ENCODE data around the gene CEP290.

Gene CEP290

GRCh38 chr12:88017964-88018363 lies 123.9 kb downstream of the CEP290 start:
- no peak for TF ChIP-seq CTCF (IDR thresholded peaks at IDR 0.05; ENCODE audit: low read depth, low read length, missing control alignments)
- no peak for DNase-seq (ENCODE audit: low read depth)
- in situ Hi-C loops (cut with HindIII; ENCODE audit: low sequenced_read_pairs), result no loop called here
- no peak overlapping the region for H3K4me3 ChIP-seq (ENCODE audit: low read depth, low read length)

- no peak overlapping the region for H3K4me3 ChIP-seq (ENCODE audit: low read depth, low read length)
- DNase-seq (ENCODE audit: low read depth), result no peak
- TF ChIP-seq CTCF (IDR thresholded peaks at IDR 0.05; ENCODE audit: low read depth, low read length, missing control alignments), result no peak
- in situ Hi-C loops (cut with HindIII; ENCODE audit: low sequenced_read_pairs), result no loop called here
These were observed 126.1 kb downstream of the CEP290 start for GRCh38 chr12:88015825-88016224.

GRCh38 chr12:88011755-88012154 lies 130.1 kb downstream of the CEP290 start:
- in situ Hi-C loops (cut with HindIII; ENCODE audit: low sequenced_read_pairs), result no loop called here
- TF ChIP-seq CTCF (IDR thresholded peaks at IDR 0.05; ENCODE audit: low read depth, low read length, missing control alignments), result no peak

GRCh38 chr12:88006351-88006750 lies 135.5 kb downstream of the CEP290 start:
- in situ Hi-C loops (cut with HindIII; ENCODE audit: low sequenced_read_pairs), result no loop called here
- TF ChIP-seq CTCF (IDR thresholded peaks at IDR 0.05; ENCODE audit: low read depth, low read length, missing control alignments), result no peak
- DNase-seq (ENCODE audit: low read depth), result no peak
- no peak overlapping the region for H3K4me3 ChIP-seq (ENCODE audit: low read depth, low read length)

More at GRCh38 chr12:88011755-88012154, 130.1 kb downstream of the CEP290 start:
- DNase-seq (ENCODE audit: low read depth), result no peak
- no peak overlapping the region for H3K4me3 ChIP-seq (ENCODE audit: low read depth, low read length)

GRCh38 chr12:88001327-88001726 lies 140.6 kb downstream of the CEP290 start:
- TF ChIP-seq CTCF (IDR thresholded peaks at IDR 0.05; ENCODE audit: low read depth, low read length, missing control alignments), result no peak
- in situ Hi-C loops (cut with HindIII; ENCODE audit: low sequenced_read_pairs), result no loop called here
- no peak for DNase-seq (ENCODE audit: low read depth)

More at GRCh38 chr12:88001327-88001726, 140.6 kb downstream of the CEP290 start:
- H3K4me3 ChIP-seq (ENCODE audit: low read depth, low read length), result no peak overlapping the region
